ENCODE measurements around the gene LRCH3.
"Not testable (repeated sequence)": the region's sequence is repeated elsewhere in the genome, so short reads cannot be mapped to it uniquely, and the experiment has no call there.

LRCH3 gene

GRCh38 chr3:197926418-197926817, 135.4 kb downstream of the LRCH3 start:
- DNase-seq (ENCODE audit: low spot score): no peak

- not testable (repeated sequence) for DNase-seq (ENCODE audit: low spot score)
Measured at GRCh38 chr3:197927578-197927977, 136.5 kb downstream of the LRCH3 start.

GRCh38 chr3:197936819-197937384, 145.8 kb downstream of the LRCH3 start:
- no peak for DNase-seq (ENCODE audit: low spot score)

All from LoVo (cell line).